GM20000 (cell line): ENCODE data around the gene ZSCAN1.

Experiments
- DNase-seq: peaks from one replicate; pipeline ENCODE4 v3.0.0; 2012; ENCODE audit warnings: low spot score
- TF ChIP-seq, protein P1 (sequence below): IDR thresholded peaks from 2 replicates; pipeline ENCODE4 v1.5.1; 2012; ENCODE audit warnings: mild to moderate bottlenecking, control low read depth; ENCODE audit errors: extremely low read depth, missing control alignments

Gene ZSCAN1

DNA sequence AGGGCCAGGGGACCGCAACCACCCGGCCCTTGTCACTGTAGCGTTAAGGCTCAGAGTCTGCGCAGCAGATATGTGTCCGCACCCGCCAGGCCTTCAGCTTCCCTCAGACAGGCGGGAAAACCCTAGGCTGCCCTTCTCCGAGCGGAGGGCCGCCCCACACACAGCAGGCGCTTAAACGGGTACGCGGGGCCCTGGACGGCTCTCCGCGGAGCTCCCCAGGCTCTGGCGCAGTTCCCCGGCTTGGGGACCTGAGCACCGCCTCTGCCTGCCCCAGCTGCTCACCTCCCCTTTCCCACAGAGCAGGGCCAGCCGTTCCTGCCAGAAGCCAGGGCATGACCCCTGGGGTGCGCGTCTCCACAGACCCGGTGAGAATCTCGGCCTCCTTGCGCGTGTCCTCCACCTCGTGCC, 25.9 kb downstream of the ZSCAN1 start:
- TF ChIP-seq, protein P1, sequence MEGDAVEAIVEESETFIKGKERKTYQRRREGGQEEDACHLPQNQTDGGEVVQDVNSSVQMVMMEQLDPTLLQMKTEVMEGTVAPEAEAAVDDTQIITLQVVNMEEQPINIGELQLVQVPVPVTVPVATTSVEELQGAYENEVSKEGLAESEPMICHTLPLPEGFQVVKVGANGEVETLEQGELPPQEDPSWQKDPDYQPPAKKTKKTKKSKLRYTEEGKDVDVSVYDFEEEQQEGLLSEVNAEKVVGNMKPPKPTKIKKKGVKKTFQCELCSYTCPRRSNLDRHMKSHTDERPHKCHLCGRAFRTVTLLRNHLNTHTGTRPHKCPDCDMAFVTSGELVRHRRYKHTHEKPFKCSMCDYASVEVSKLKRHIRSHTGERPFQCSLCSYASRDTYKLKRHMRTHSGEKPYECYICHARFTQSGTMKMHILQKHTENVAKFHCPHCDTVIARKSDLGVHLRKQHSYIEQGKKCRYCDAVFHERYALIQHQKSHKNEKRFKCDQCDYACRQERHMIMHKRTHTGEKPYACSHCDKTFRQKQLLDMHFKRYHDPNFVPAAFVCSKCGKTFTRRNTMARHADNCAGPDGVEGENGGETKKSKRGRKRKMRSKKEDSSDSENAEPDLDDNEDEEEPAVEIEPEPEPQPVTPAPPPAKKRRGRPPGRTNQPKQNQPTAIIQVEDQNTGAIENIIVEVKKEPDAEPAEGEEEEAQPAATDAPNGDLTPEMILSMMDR: no peak
- DNase-seq: no peak

GRCh38 chr19:58060231-58060630, 26.4 kb downstream of the ZSCAN1 start:
- DNase-seq: no peak
- TF ChIP-seq, protein P1: no peak

DNA sequence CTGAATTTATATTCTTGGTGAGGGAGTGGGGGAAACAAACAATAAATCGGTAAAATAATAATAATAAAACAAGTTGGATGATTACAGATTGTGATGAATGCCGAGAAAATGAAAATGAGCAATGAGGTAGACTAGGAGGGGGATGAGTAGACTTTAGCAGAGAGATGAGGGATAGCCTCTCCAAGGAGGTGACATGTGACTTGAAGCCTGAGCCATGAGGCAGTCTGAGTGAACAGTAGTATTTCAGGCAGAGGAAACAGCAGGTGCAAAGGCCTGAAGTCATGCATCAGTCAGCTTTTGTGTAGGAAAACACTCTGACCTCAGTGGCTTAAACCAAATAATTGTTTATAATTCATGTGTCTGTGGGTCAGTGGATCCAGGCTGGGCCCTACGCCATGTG, 29.9 kb downstream of the ZSCAN1 start:
- TF ChIP-seq, protein P1: no peak
- no peak for DNase-seq

DNA sequence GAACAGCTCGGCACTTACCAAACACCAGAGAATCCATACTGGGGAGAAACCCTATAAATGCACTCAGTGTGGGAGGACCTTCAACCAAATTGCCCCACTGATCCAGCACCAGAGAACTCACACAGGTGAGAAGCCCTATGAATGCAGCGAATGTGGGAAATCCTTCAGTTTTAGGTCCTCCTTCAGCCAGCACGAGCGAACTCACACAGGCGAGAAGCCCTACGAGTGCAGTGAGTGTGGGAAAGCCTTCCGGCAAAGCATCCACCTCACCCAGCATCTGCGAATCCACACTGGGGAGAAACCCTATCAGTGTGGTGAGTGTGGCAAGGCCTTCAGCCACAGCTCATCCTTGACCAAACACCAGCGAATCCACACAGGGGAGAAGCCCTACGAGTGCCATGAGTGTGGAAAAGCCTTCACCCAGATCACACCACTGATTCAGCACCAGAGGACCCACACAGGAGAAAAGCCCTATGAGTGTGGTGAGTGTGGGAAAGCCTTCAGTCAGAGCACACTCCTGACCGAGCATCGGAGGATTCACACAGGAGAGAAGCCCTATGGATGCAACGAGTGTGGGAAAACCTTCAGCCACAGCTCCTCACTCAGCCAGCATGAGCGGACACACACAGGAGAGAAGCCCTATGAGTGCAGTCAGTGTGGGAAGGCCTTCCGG, 33.6 kb downstream of the ZSCAN1 start:
- TF ChIP-seq, protein P1: no peak
- no peak for DNase-seq

DNA sequence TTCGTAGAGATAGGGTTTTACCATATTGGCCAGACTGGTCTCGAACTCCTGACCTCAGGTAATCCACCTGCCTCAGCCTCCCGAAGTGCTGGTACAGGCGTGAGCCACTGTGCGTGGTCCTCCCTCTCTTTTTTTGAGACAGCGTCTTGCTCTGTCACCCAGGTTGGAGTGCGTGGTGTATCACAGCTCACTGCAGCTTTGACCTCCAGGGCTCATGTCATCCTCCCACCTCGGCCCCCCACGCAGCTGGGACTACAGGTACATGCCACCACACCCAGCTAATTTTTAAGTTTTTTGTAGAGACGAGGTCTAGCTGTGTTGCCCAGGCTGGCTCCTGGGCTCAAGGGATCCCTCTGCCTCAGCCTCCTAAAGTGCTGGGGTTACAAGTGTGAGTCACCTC, 46.0 kb downstream of the ZSCAN1 start:
- DNase-seq: no peak
- TF ChIP-seq, protein P1: no peak

DNA sequence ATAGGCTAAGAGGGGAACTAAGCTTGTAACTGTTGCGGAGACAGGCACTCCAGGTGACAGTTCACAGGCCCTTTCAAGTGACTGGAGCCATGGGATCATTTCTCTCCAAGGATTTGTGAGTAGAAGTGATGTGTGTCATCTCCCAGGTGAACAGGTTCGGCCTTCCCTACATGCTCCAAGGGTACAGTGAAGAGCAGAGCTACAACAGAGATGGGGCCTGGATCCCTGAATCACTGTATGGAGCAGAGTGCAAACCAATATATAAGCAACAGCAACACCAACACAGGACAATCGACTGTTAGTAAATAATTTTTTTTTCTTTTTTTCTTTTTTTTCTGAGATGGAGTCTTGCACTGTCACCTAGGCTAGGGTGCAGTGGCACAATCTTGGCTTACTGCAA, 49.2 kb downstream of the ZSCAN1 start:
- TF ChIP-seq, protein P1: no peak
- DNase-seq: no peak

DNA sequence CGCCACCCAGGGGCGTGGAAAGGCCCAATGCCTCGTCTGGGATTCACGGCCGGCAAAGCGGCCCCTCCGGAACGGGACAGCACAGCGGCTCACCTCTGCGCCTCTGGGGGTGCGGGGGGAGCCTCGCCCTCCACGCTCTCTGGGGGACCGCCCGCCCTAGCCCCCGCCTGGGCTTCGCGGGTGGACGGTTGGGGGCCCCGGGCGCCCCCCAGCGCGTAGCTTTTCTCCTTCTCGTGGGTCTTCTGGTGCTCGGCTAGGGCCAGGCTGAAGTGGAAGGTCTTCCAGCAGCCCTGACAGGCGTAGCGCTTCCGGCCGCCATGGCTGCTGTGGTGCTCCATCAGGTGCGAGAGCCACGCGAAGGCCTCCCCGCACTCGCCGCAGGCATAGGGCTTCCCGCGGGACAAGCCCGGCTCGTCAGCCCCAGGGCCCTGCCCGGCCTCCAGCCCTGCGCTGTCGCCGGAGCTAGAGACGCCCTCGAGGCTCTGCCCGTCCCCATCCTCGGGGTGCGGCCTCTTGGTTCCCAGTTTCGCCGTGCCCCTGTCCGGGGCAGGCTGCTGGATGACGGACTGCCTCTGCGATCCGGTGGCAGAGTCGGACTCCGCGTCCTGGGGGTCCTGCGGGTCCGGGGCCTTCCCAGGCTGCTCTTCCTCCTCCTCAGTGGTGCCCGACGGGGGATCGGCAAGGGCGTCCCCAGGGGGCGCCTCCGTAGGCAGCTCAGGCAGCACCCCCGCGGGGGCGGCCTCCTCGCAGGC, 50.9 kb downstream of the ZSCAN1 start:
- no peak for DNase-seq
- TF ChIP-seq, protein P1: no peak
